ENCODE results near the gene RGL2. TPM values are rescaled to one million over a fixed set of nuclear protein-coding genes. Genes with fewer than 3 reads are reported as not detected.
A peak's percentile ranks its signal among the peaks of the same experiment; 100 is the strongest.
"Not testable (repeated sequence)": the region's sequence is repeated elsewhere in the genome, so short reads cannot be mapped to it uniquely, and the experiment has no call there.

RGL2 gene
- total RNA-seq, 2 experiments from 2014 or later = 27.2 to 67.6 TPM

DNA sequence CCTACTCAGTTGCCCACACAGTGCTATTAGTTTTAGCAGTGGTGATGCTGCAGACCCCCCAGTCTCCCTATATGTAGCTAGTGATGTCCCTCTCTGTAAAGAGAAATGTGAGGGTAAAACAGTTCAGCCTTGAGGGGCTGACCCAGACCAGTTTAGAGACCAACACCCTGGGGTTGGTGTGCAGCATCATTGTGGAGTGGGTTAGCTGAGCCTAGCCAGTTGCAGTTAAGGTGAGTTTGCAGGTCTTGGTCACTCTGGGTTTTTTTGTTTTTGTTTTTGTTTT lies 22.2 kb downstream of the RGL2 start:
- TF ChIP-seq EZH2phosphoT487 (IDR thresholded peaks at IDR 0.05; ENCODE audit: borderline replicate concordance, low read depth, low read length) (no peak), CTCF (conservative IDR thresholded peaks at IDR 0.05; ENCODE audit: low read length) (no peak)
- BruUV-seq (replicated peaks) = no TSS peak
- Histone ChIP-seq H3K36me3 (ENCODE audit: insufficient read depth, low read length) (peaks cover 89% of the 10 kb centered on the region), H3K9me2 (ENCODE audit: insufficient read depth, low read length) (no peaks in the 10 kb centered on the region), H3K4me3 (ENCODE audit: low read depth, low read length, poor library complexity, severe bottlenecking) (peak overlapping the region; percentile 97), H2AFZ (ENCODE audit: low read length) (no peak overlapping the region), H3K4me1 (ENCODE audit: insufficient read depth, low read length, poor library complexity, severe bottlenecking) (peaks cover 58% of the 10 kb centered on the region), H3K9me3 (ENCODE audit: low read length) (no peaks in the 10 kb centered on the region), H4K20me1 (ENCODE audit: insufficient read depth, low read length) (peaks cover 31% of the 10 kb centered on the region), H3K27ac (ENCODE audit: low read depth, low read length, poor library complexity, severe bottlenecking) (peak overlapping the region; percentile 93), H3K4me2 (ENCODE audit: low read length) (peak overlapping the region; percentile 93), H3K79me2 (ENCODE audit: insufficient read depth, low read depth, low read length) (peaks cover 42% of the 10 kb centered on the region)
- intact Hi-C loops (cut with micrococcal nuclease; ENCODE audit: unreplicated experiment) = loop anchor here (2.0 to 5.0 kb wide), 3 partner anchors 68 to 151 kb away; partner anchors contain the start of gene KIFC1
- DNase-seq (ENCODE audit: low spot score) = peak; percentile 20
- ChIA-PET POLR2A (interaction anchor here (0.7 to 3.2 kb wide), 5 partner anchors 11 to 142 kb away, joined by 3 to 19 read pairs (median 4); partner anchors contain the start of genes CUTA, PFDN6, RING1 and WDR46), CTCF (ENCODE audit: unreplicated experiment) (interaction anchor here (2.7 kb wide), 1 partner anchor 23 kb away, joined by 12 read pairs; no protein-coding TSS in a partner anchor)

DNA sequence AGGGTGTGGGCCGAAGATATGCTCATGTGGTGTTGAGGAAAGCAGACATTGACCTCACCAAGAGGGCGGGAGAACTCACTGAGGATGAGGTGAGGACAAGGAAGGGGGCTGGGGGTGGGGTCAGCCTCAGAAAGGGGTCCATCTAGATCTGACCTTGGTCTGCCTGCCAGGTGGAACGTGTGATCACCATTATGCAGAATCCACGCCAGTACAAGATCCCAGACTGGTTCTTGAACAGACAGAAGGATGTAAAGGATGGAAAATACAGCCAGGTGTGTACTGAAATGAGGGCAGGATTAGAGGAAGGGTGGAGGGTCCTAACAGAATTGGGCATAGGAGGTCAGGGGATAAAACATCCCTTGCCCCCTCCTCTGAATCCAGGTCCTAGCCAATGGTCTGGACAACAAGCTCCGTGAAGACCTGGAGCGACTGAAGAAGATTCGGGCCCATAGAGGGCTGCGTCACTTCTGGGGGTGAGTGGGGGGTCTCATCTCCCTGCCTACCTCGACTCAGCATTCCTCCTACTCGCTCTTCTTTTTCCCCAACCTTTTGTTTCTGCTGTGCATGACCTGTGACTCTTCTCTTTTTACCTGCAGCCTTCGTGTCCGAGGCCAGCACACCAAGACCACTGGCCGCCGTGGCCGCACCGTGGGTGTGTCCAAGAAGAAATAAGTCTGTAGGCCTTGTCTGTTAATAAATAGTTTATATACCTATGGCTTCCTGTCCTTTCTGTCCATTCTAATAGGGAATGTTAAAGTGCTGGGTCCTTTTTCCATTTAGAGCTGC lies 22.8 kb downstream of the RGL2 start:
- BruUV-seq (replicated peaks) = TSS peak; percentile 18
- Histone ChIP-seq H4K20me1 (ENCODE audit: insufficient read depth, low read length) (peaks cover 31% of the 10 kb centered on the region), H3K36me3 (ENCODE audit: insufficient read depth, low read length) (peaks cover 84% of the 10 kb centered on the region), H3K79me2 (ENCODE audit: insufficient read depth, low read depth, low read length) (peaks cover 45% of the 10 kb centered on the region), H3K4me1 (ENCODE audit: insufficient read depth, low read length, poor library complexity, severe bottlenecking) (peaks cover 59% of the 10 kb centered on the region), H3K4me3 (ENCODE audit: low read depth, low read length, poor library complexity, severe bottlenecking) (peak overlapping the region; percentile 97), H3K27ac (ENCODE audit: low read depth, low read length, poor library complexity, severe bottlenecking) (peak overlapping the region; percentile 93), H3K4me2 (ENCODE audit: low read length) (peak overlapping the region; percentile 93)
- H3K9me2 ChIP-seq (ENCODE audit: insufficient read depth, low read length); H2AFZ ChIP-seq (ENCODE audit: low read length); H3K9me3 ChIP-seq (ENCODE audit: low read length); DNase-seq (ENCODE audit: low spot score): not testable (repeated sequence)
- ChIA-PET CTCF (ENCODE audit: unreplicated experiment) (interaction anchor here (2.7 kb wide), 1 partner anchor 24 kb away, joined by 12 read pairs; no protein-coding TSS in a partner anchor), POLR2A (interaction anchor here (0.7 to 3.2 kb wide), 3 partner anchors 13 to 67 kb away, joined by 3 to 19 read pairs (median 13); partner anchors contain the start of genes PFDN6, RING1, WDR46 and ZBTB22)
- intact Hi-C loops (cut with micrococcal nuclease; ENCODE audit: unreplicated experiment) = loop anchor here (2.0 to 5.0 kb wide), 3 partner anchors 69 to 151 kb away; partner anchors contain the start of gene KIFC1

GRCh38 chr6:33273924-33274902 lies 24.5 kb downstream of the RGL2 start:
- Histone ChIP-seq H3K27ac (ENCODE audit: low read depth, low read length, poor library complexity, severe bottlenecking) (peak overlapping the region; percentile 93), H3K79me2 (ENCODE audit: insufficient read depth, low read depth, low read length) (peaks cover 55% of the 10 kb centered on the region), H3K9me2 (ENCODE audit: insufficient read depth, low read length) (no peaks in the 10 kb centered on the region), H3K4me3 (ENCODE audit: low read depth, low read length, poor library complexity, severe bottlenecking) (peak overlapping the region; percentile 97), H4K20me1 (ENCODE audit: insufficient read depth, low read length) (peaks cover 31% of the 10 kb centered on the region), H2AFZ (ENCODE audit: low read length) (no peak overlapping the region), H3K4me1 (ENCODE audit: insufficient read depth, low read length, poor library complexity, severe bottlenecking) (peaks cover 64% of the 10 kb centered on the region), H3K4me2 (ENCODE audit: low read length) (peak overlapping the region; percentile 93), H3K9me3 (ENCODE audit: low read length) (no peaks in the 10 kb centered on the region), H3K36me3 (ENCODE audit: insufficient read depth, low read length) (peaks cover 72% of the 10 kb centered on the region)
- no TSS peak for BruUV-seq (replicated peaks)
- ChIA-PET CTCF (ENCODE audit: unreplicated experiment) (no interaction called here), POLR2A (no interaction called here)
- TF ChIP-seq CTCF (conservative IDR thresholded peaks at IDR 0.05; ENCODE audit: low read length) (no peak), EZH2phosphoT487 (IDR thresholded peaks at IDR 0.05; ENCODE audit: borderline replicate concordance, low read depth, low read length) (no peak)
- intact Hi-C loops (cut with micrococcal nuclease; ENCODE audit: unreplicated experiment) = loop anchor here (2.0 kb wide), 1 partner anchor 73 kb away; the partner anchor contains the start of genes RXRB and SLC39A7
- DNase-seq (ENCODE audit: low spot score) = peak; percentile 25

Data from OCI-LY7 (cell line).